T-helper 2 cell (primary cell): ENCODE data around the gene GSTT4.
"Not testable (repeated sequence)": the region's sequence is repeated elsewhere in the genome, so short reads cannot be mapped to it uniquely, and the experiment has no call there.

Experiments used
- DNase-seq, 5 experiments: peaks; one replicate each; pipeline versions ENCODE4 v3.0.0 to v3.0.0-alpha.2; 2012 to 2022

The GSTT4 gene

GRCh38 chr22:23949764-23950163, 55.5 kb downstream of the GSTT4 start:
- DNase-seq = not testable (repeated sequence)
